ENCODE data around the gene RGS10. TPM values are rescaled to one million over a fixed set of nuclear protein-coding genes. Genes with fewer than 3 reads are reported as not detected.

Gene RGS10
- total RNA-seq, 1 donor from 2014 or later: 31.0 TPM

GRCh38 chr10:119494236-119495020 is 48.1 kb downstream of the RGS10 start:
- DNase-seq: no peak
- Histone ChIP-seq H3K27me3 (no peaks in the 10 kb centered on the region), H3K9me3 (no peaks in the 10 kb centered on the region), H3K36me3 (no peaks in the 10 kb centered on the region), H3K27ac (peak overlapping the region; percentile 8), H3K4me3 (no peak overlapping the region), H3K4me1 (peaks cover 11% of the 10 kb centered on the region)
- intact Hi-C loops (cut with DNase I): no loop called here
- ATAC-seq: no peak
- no peak for TF ChIP-seq CTCF (IDR thresholded peaks at IDR 0.05)

- intact Hi-C loops (cut with DNase I): no loop called here
- Histone ChIP-seq H3K27ac (no peak overlapping the region), H3K9me3 (no peaks in the 10 kb centered on the region), H3K36me3 (no peaks in the 10 kb centered on the region), H3K27me3 (no peaks in the 10 kb centered on the region), H3K4me1 (peaks cover 14% of the 10 kb centered on the region), H3K4me3 (no peak overlapping the region)
- ATAC-seq: no peak
- DNase-seq: no peak
- no peak for TF ChIP-seq CTCF (IDR thresholded peaks at IDR 0.05)
These were observed 49.4 kb downstream of the RGS10 start for GRCh38 chr10:119493155-119493554.

DNA sequence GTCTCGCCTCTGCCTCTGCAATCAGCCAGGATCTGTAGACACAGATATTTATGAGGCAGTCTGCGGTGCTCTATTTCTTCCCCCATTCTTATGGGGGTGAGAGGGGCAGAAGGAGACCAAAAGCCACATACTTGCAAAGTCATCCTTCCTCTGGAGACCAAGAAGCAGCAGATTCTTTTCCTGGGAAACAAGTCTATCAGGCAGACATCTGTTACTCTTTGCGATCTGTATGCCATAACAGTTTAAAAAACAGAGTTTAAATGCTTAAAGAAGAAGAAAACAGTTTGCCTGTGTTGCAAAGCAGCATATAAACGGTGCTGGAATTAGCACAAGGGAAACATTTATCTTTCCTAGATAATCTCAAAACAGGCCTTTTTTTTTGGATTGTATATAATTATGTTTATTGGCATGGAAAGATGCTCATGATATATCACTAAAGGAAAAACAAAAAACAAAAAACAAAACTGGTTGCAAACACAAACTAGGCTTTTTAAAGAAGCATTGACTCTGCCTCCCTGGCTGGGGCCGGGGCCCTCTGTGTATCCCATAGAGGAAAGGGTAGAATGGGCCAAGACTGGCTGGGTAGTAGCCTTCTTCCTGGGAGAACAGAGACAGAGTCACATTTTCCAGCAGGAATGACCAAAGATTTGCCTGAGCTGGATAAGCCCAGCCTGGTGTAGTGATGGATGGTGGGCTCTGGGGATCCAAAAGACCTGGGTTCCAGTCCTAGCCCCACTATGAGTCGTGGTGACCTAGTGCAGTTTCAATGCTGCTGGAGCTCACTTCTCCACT is 50.4 kb downstream of the RGS10 start:
- DNase-seq (no peak), ATAC-seq (no peak)
- no peak for TF ChIP-seq CTCF (IDR thresholded peaks at IDR 0.05)
- peaks cover 14% of the 10 kb centered on the region for H3K4me1 ChIP-seq
- H3K27ac ChIP-seq: no peak overlapping the region
- no peaks in the 10 kb centered on the region for H3K9me3 ChIP-seq
- no peaks in the 10 kb centered on the region for H3K27me3 ChIP-seq
- intact Hi-C loops (cut with DNase I): no loop called here
- H3K4me3 ChIP-seq: no peak overlapping the region
- H3K36me3 ChIP-seq: no peaks in the 10 kb centered on the region

DNA sequence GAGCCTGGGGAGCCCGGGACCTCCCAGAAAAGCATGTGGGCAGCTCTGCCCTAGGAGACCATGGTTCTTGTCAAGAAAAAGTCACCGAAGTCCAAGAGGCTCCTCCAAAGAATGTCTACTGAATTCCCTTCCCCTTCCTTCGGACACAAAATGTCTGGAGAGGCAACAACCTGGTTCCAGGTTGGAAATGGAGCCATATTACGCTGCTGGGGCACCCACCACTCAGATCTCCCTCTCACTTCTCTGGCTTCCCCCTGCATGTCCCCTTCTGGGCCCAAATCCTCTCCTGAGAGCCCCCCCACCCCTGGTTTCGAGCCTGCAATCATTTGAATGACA is 52.6 kb downstream of the RGS10 start:
- no peaks in the 10 kb centered on the region for H3K9me3 ChIP-seq
- intact Hi-C loops (cut with DNase I): no loop called here
- H3K4me3 ChIP-seq: no peak overlapping the region
- H3K27ac ChIP-seq: no peak overlapping the region
- H3K27me3 ChIP-seq: no peaks in the 10 kb centered on the region
- H3K4me1 ChIP-seq: peaks cover 14% of the 10 kb centered on the region
- no peak for TF ChIP-seq CTCF (IDR thresholded peaks at IDR 0.05)
- ATAC-seq (no peak), DNase-seq (no peak)
- H3K36me3 ChIP-seq: no peaks in the 10 kb centered on the region

- intact Hi-C loops (cut with DNase I): no loop called here
- no peaks in the 10 kb centered on the region for H3K36me3 ChIP-seq
- H3K9me3 ChIP-seq: no peaks in the 10 kb centered on the region
- no peak for ATAC-seq
- peaks cover 8% of the 10 kb centered on the region for H3K4me1 ChIP-seq
- no peak overlapping the region for H3K27ac ChIP-seq
- no peak for TF ChIP-seq CTCF (IDR thresholded peaks at IDR 0.05)
- no peak for DNase-seq
- no peaks in the 10 kb centered on the region for H3K27me3 ChIP-seq
- no peak overlapping the region for H3K4me3 ChIP-seq
These were observed 53.8 kb downstream of the RGS10 start for GRCh38 chr10:119488675-119489074.

All from upper lobe of right lung (tissue), 1 donor.